OCI-LY7 (cell line): ENCODE measurements around the gene KLK13. TPM values are rescaled to one million over a fixed set of nuclear protein-coding genes. Genes with fewer than 3 reads are reported as not detected.

Source experiments
- BruUV-seq: library from RNA; stranded (reverse); fragments of 400-500 nt; replicated peaks from 2 replicates; lab custom pipeline; 2021; lab: Mats Ljungman, UMichigan
- CTCF ChIA-PET: fragments of 300-600 bp; sonication (Branson Sonifier 250); formaldehyde crosslinking; loops from one replicate; lab custom pipeline; 2022; ENCODE audit warnings: antibody characterized with exemption; ENCODE audit not compliant: unreplicated experiment; lab: Charles Lee
- POLR2A ChIA-PET: fragments of 300-600 bp; sonication (Branson Sonifier 250); formaldehyde crosslinking; loops from one replicate; lab custom pipeline; 2022; ENCODE audit warnings: antibody characterized with exemption; lab: Charles Lee
- DNase-seq: peaks from one replicate; pipeline ENCODE4 v3.0.0-alpha.2; 2015; ENCODE audit warnings: low spot score
- H2AFZ ChIP-seq: fragments of 200-600 bp; sonication (generic), shearing (Covaris generic); 2 replicates; pipeline ENCODE4 v1.6.1; 2014; ENCODE audit warnings: mild to moderate bottlenecking, antibody characterized with exemption, low read length, moderate library complexity
- H3K27ac ChIP-seq: fragments of 200-600 bp; sonication (generic); 2 replicates; pipeline ENCODE4 v1.5.1; 2014; ENCODE audit warnings: mixed run types, low read depth, mild to moderate bottlenecking, moderate library complexity, low read length, inconsistent platforms; ENCODE audit not compliant: poor library complexity, severe bottlenecking
- H3K36me3 ChIP-seq: fragments of 200-600 bp; sonication (generic); 2 replicates; pipeline ENCODE4 v1.6.1; 2014; ENCODE audit warnings: mild to moderate bottlenecking, antibody characterized with exemption, low read length, moderate library complexity, mixed read lengths; ENCODE audit not compliant: insufficient read depth
- H3K4me1 ChIP-seq: fragments of 200-600 bp; sonication (generic); 2 replicates; pipeline ENCODE4 v1.5.1; 2014; ENCODE audit warnings: mild to moderate bottlenecking, low read length; ENCODE audit not compliant: insufficient read depth, poor library complexity, severe bottlenecking
- H3K4me2 ChIP-seq: fragments of 200-600 bp; sonication (generic); 2 replicates; pipeline ENCODE4 v1.6.1; 2014; ENCODE audit warnings: mild to moderate bottlenecking, low read length
- H3K4me3 ChIP-seq: fragments of 200-600 bp; sonication (generic); 2 replicates; pipeline ENCODE4 v1.5.1; 2014; ENCODE audit warnings: mild to moderate bottlenecking, low read depth, low read length; ENCODE audit not compliant: poor library complexity, severe bottlenecking
- H3K79me2 ChIP-seq: fragments of 200-600 bp; sonication (generic); 2 replicates; pipeline ENCODE4 v1.6.1; 2016; ENCODE audit warnings: low read depth, mild to moderate bottlenecking, low read length, moderate library complexity, mixed read lengths; ENCODE audit not compliant: insufficient read depth
- H3K9me2 ChIP-seq: fragments of 200-600 bp; sonication (generic); 2 replicates; pipeline ENCODE4 v1.6.1; 2016; ENCODE audit warnings: mild to moderate bottlenecking, low read length, mixed read lengths; ENCODE audit not compliant: insufficient read depth
- H3K9me3 ChIP-seq: fragments of 200-600 bp; sonication (generic); 2 replicates; pipeline ENCODE4 v1.6.1; 2014; ENCODE audit warnings: mild to moderate bottlenecking, mixed run types, low read length, mixed read lengths
- H4K20me1 ChIP-seq: fragments of 200-600 bp; sonication (generic); 2 replicates; pipeline ENCODE4 v1.6.1; 2014; ENCODE audit warnings: mild to moderate bottlenecking, antibody characterized with exemption, low read length, moderate library complexity, mixed read lengths; ENCODE audit not compliant: insufficient read depth
- CTCF ChIP-seq: fragments of 200-600 bp; sonication (generic); conservative IDR thresholded peaks from 2 replicates; pipeline ENCODE4 v1.5.1; 2014; ENCODE audit warnings: mild to moderate bottlenecking, antibody characterized with exemption, low read length, moderate library complexity, mixed read lengths
- EZH2phosphoT487 ChIP-seq: fragments of 200-600 bp; sonication (generic); IDR thresholded peaks from 2 replicates; pipeline ENCODE4 v1.6.1; 2018; ENCODE audit warnings: low read depth, borderline replicate concordance, mild to moderate bottlenecking, mixed run types, antibody characterized with exemption, low read length, moderate library complexity, mixed read lengths
- intact Hi-C: fragments of 100-400 bp; cut with micrococcal nuclease; formaldehyde crosslinking; loops from one replicate; pipeline ENCODE4 v1.10.0; 2022; ENCODE audit not compliant: unreplicated experiment
- total RNA-seq, 2 experiments: library from RNA; depleted of rRNA in 1 of 2; stranded (reverse); fragments of >200 nt in 1 of 2; shearing (Covaris generic) in 1 of 2; gene quantifications; 2 replicates each; pipeline ENCODE4 v1.2.3, GENCODE V29; 2014 to 2022

The KLK13 gene
- total RNA-seq, 2 experiments from 2014 or later = not detected

GRCh38 chr19:51111606-51112005 is 46.7 kb upstream of the KLK13 start:
- TF ChIP-seq EZH2phosphoT487 (no peak), CTCF (peak; percentile 42; the same call in 1 of the 2 replicates)
- no peak for DNase-seq
- Histone ChIP-seq H3K36me3 (no peaks in the 10 kb centered on the region), H4K20me1 (no peaks in the 10 kb centered on the region), H3K4me1 (peaks cover 14% of the 10 kb centered on the region), H3K4me3 (no peak overlapping the region), H3K79me2 (peaks cover 14% of the 10 kb centered on the region; the same call in 1 of the 2 replicates), H2AFZ (no peak overlapping the region), H3K9me3 (no peaks in the 10 kb centered on the region), H3K9me2 (no peaks in the 10 kb centered on the region), H3K4me2 (no peak overlapping the region), H3K27ac (no peak overlapping the region)
- no TSS peak for BruUV-seq
- POLR2A ChIA-PET = no interaction called here
- intact Hi-C loops = no loop called here
- CTCF ChIA-PET = no interaction called here

- Histone ChIP-seq H2AFZ (no peak overlapping the region), H3K4me2 (no peak overlapping the region), H3K9me2 (no peaks in the 10 kb centered on the region), H3K9me3 (no peaks in the 10 kb centered on the region), H3K36me3 (no peaks in the 10 kb centered on the region), H3K4me3 (no peak overlapping the region), H4K20me1 (no peaks in the 10 kb centered on the region), H3K27ac (no peak overlapping the region), H3K4me1 (peaks cover 14% of the 10 kb centered on the region), H3K79me2 (peaks cover 14% of the 10 kb centered on the region; the same call in 1 of the 2 replicates)
- no TSS peak for BruUV-seq
- intact Hi-C loops = no loop called here
- DNase-seq = no peak
- CTCF ChIA-PET = no interaction called here
- TF ChIP-seq EZH2phosphoT487 (no peak), CTCF (no peak)
- POLR2A ChIA-PET = no interaction called here
Observed at GRCh38 chr19:51110666-51110971, 45.7 kb upstream of the KLK13 start.

GRCh38 chr19:51108805-51109146 is 43.9 kb upstream of the KLK13 start:
- no peak for TF ChIP-seq EZH2phosphoT487
- ChIA-PET POLR2A (no interaction called here), CTCF (no interaction called here)
- BruUV-seq = no TSS peak
- no peaks in the 10 kb centered on the region for H3K9me3 ChIP-seq
- peak overlapping the region; percentile 81 for H3K4me2 ChIP-seq
- peaks cover 14% of the 10 kb centered on the region for H3K4me1 ChIP-seq
- intact Hi-C loops = no loop called here
- H3K4me3 ChIP-seq = peak overlapping the region; percentile 88
- no peak for DNase-seq
- no peak overlapping the region for H3K27ac ChIP-seq
- H3K36me3 ChIP-seq = no peaks in the 10 kb centered on the region
- H2AFZ ChIP-seq = peak overlapping the region; percentile 87
- no peaks in the 10 kb centered on the region for H4K20me1 ChIP-seq
- peaks cover 14% of the 10 kb centered on the region; the same call in 1 of the 2 replicates for H3K79me2 ChIP-seq
- no peaks in the 10 kb centered on the region for H3K9me2 ChIP-seq
